ENCODE results near the gene UROC1. TPM values are rescaled to one million over a fixed set of nuclear protein-coding genes. Genes with fewer than 3 reads are reported as not detected.

The UROC1 gene
- total and polyA plus RNA-seq, 2 donors, result 0.07 to 0.38 TPM

DNA sequence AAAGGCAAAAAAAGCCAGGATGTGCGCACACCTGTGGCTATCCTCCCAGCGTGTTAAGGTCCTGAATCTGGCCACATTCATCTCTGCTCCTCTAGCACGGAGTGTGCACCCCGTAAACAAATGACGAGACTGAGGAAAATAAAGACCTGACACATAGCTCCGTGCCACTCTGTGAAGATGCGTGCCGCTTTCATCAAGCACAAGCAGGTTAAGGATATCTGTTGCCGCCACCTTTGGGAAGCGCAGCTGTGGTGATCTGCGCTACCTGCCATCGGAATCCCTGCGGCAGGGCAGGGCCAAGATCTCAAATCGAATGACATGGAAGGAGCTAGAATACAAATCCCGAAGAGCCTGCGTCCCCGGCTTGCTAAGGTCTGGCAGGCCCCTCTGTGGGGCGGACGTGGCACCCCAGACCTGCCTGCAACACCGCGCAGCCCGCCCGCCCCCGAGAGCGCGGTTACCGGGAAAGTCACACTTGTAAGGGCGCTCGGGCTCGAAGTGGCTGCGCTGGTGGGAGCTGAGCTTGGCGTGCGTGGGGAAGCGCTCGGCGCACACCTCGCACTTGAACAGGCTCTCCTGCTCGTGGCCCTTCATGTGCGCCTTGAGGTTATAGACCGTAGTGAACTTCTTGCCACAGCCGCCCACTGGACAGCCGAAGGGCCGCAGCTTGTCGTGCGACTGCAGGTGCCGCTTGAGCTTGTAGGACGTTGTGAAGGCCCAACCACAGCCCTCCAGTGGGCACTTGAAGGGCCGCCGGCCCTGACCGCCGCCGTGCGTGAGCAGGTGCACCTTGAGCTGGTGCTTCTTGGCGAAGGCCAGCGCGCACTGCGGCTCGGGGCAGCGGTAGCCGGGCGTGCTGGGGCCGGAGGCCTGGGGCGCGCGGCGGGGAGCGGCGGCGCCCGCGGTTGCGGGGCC lies 42.8 kb downstream of the UROC1 start:
- no peaks in the 10 kb centered on the region for H3K27me3 ChIP-seq (ENCODE audit: control insufficient read depth in 2 of 2, insufficient read depth in 1 of 2, low read length in 1 of 2)
- peak in 3 of 9 donors; percentile 35 to 66 (median 38) for DNase-seq (ENCODE audit: low read depth in 6 of 9, low spot score in 9 of 9)
- peaks cover 29 to 38% of the 10 kb centered on the region in 2 donors for H3K4me1 ChIP-seq (ENCODE audit: control insufficient read depth in 2 of 2, insufficient read depth in 2 of 2, low read length in 2 of 2)
- H3K4me3 ChIP-seq (ENCODE audit: low read length in 2 of 2), result peak overlapping the region; percentile 71 to 92
- H3K9me3 ChIP-seq (ENCODE audit: control insufficient read depth in 2 of 2, insufficient read depth in 1 of 2, low read length in 1 of 2), result peaks cover 0 to 4% of the 10 kb centered on the region in 2 donors
- peak overlapping the region; percentile 23 to 93 for H3K27ac ChIP-seq (ENCODE audit: low read depth in 1 of 2, low read length in 1 of 2)
- WGBS, result 13% methylated on average over 72 of the region's 72 CpGs
- H3K36me3 ChIP-seq (ENCODE audit: control insufficient read depth in 2 of 2, insufficient read depth in 2 of 2, low read length in 1 of 2), result peaks cover 25 to 31% of the 10 kb centered on the region in 2 donors

DNA sequence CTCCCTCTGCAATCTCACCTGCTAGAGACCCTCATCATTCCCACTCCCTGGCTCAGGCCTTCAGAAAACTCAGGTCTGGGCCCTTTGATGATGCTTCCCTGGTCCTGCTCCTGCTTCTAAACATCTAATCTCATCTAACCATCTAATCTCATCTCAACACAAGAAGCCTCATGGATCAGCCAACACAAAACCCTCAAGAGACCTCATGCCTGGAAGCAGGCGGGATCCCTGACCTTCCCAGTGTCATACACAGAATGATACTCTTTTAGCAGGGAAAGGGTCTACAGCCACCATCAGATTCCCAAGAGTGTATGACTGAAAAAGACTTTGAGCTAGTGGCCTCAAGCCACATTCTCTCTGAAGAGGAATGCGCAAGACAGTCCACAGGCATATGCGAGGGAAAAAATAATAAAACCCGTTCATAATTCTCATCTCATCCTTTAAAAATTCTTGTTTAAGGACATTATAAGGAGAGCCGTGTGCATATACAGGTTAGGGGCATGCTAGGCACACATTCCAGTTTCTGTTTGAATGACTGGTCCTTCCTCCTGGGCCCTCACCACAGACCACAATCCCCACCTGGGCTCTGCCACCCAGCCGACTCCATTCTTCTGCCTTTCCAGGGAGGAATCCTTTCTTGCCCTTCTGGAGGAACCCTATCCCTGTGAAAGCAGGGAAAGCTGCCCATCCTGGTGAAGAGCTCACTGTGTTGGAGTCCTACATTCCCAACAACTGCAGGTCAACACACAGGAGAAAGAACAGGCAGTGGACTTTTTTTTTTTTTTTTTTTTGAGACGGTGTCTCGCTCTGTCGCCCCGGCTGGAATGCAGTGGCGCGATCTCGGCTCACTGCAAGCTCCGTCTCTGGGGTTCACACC lies 44.0 kb downstream of the UROC1 start:
- no peak for DNase-seq (ENCODE audit: low read depth in 6 of 9, low spot score in 9 of 9)
- WGBS, result 78% methylated on average over 14 of the region's 14 CpGs
- peaks cover 29 to 40% of the 10 kb centered on the region in 2 donors for H3K4me1 ChIP-seq (ENCODE audit: control insufficient read depth in 2 of 2, insufficient read depth in 2 of 2, low read length in 2 of 2)

DNA sequence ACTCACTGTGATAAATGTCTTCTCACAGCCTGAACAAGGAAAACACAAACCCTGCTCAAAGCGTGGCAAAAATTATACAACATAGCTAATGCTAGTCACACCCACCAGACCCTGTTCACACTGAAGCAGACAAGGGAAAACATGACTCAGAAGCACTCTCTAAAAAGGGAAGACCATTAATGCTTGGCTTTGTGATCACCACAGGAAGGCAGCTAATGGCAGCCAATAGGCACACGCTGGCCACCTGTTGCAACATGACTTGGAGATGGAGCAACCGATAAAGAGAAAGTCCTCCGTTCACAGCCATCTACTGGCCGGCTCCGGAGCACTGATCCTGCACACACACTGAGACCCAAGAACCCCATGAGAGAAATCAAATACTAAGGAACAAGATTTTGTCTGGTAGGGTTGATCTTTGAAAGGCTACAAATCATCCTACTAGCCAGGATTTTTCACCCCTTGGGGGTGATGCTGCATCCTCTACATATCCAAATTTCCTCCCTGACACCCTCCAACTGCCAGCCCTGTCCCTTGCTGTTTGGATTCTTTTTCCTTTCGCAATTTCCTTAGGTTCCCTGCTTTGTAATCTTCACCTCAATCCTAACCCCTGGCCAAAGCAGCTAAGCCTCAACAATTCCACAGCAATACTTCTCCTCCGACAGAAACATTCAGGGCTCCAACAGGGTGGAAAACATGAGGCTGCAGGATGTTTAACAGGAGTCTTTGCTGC lies 45.1 kb downstream of the UROC1 start:
- Histone ChIP-seq H3K4me3 (ENCODE audit: low read length in 2 of 2) (peak overlapping the region in 1 of 2 donors; percentile 5), H3K36me3 (ENCODE audit: control insufficient read depth in 2 of 2, insufficient read depth in 2 of 2, low read length in 1 of 2) (peaks cover 48 to 54% of the 10 kb centered on the region in 2 donors), H3K9me3 (ENCODE audit: control insufficient read depth in 2 of 2, insufficient read depth in 1 of 2, low read length in 1 of 2) (peaks cover 0 to 6% of the 10 kb centered on the region in 2 donors), H3K27me3 (ENCODE audit: control insufficient read depth in 2 of 2, insufficient read depth in 1 of 2, low read length in 1 of 2) (no peaks in the 10 kb centered on the region), H3K4me1 (ENCODE audit: control insufficient read depth in 2 of 2, insufficient read depth in 2 of 2, low read length in 2 of 2) (peaks cover 29 to 40% of the 10 kb centered on the region in 2 donors), H3K27ac (ENCODE audit: low read depth in 1 of 2, low read length in 1 of 2) (no peak overlapping the region)
- DNase-seq (ENCODE audit: low read depth in 6 of 9, low spot score in 9 of 9), result peak in 1 of 9 donors; percentile 36
- WGBS, result 81% methylated on average over 8 of the region's 8 CpGs

More for the DNA sequence above, 44.0 kb downstream of the UROC1 start:
- Histone ChIP-seq H3K36me3 (ENCODE audit: control insufficient read depth in 2 of 2, insufficient read depth in 2 of 2, low read length in 1 of 2) (peaks cover 37 to 43% of the 10 kb centered on the region in 2 donors), H3K4me3 (ENCODE audit: low read length in 2 of 2) (peak overlapping the region; percentile 10 to 24), H3K27ac (ENCODE audit: low read depth in 1 of 2, low read length in 1 of 2) (no peak overlapping the region), H3K27me3 (ENCODE audit: control insufficient read depth in 2 of 2, insufficient read depth in 1 of 2, low read length in 1 of 2) (no peaks in the 10 kb centered on the region), H3K9me3 (ENCODE audit: control insufficient read depth in 2 of 2, insufficient read depth in 1 of 2, low read length in 1 of 2) (peaks cover 0 to 4% of the 10 kb centered on the region in 2 donors)

DNA sequence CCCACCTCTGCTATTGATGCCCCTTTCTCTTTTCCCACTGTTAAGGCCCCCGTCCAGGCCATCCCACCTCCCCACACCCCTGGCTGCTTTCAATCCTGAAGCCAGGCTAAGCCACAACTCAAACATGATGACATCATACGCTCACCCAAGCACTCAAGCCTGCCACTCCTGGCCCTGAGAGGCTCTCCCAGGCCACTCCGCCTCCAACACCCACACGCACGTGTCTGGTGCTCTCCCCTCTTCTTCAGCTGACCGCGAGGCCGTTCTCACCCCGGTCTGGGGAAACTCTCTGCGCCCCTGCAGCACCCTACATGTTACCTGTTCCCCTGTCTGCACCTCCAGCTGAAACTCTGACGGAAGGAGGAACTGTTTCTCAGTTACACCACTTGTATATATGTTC lies 48.1 kb downstream of the UROC1 start:
- Histone ChIP-seq H3K27ac (ENCODE audit: low read depth in 1 of 2, low read length in 1 of 2) (no peak overlapping the region), H3K4me1 (ENCODE audit: control insufficient read depth in 2 of 2, insufficient read depth in 2 of 2, low read length in 2 of 2) (peaks cover 23 to 42% of the 10 kb centered on the region in 2 donors), H3K36me3 (ENCODE audit: control insufficient read depth in 2 of 2, insufficient read depth in 2 of 2, low read length in 1 of 2) (peaks cover 77 to 83% of the 10 kb centered on the region in 2 donors), H3K27me3 (ENCODE audit: control insufficient read depth in 2 of 2, insufficient read depth in 1 of 2, low read length in 1 of 2) (no peaks in the 10 kb centered on the region), H3K4me3 (ENCODE audit: low read length in 2 of 2) (no peak overlapping the region), H3K9me3 (ENCODE audit: control insufficient read depth in 2 of 2, insufficient read depth in 1 of 2, low read length in 1 of 2) (peaks cover 0 to 3% of the 10 kb centered on the region in 2 donors)
- DNase-seq (ENCODE audit: low read depth in 6 of 9, low spot score in 9 of 9), result no peak
- WGBS, result 98% methylated on average over 11 of the region's 11 CpGs

DNA sequence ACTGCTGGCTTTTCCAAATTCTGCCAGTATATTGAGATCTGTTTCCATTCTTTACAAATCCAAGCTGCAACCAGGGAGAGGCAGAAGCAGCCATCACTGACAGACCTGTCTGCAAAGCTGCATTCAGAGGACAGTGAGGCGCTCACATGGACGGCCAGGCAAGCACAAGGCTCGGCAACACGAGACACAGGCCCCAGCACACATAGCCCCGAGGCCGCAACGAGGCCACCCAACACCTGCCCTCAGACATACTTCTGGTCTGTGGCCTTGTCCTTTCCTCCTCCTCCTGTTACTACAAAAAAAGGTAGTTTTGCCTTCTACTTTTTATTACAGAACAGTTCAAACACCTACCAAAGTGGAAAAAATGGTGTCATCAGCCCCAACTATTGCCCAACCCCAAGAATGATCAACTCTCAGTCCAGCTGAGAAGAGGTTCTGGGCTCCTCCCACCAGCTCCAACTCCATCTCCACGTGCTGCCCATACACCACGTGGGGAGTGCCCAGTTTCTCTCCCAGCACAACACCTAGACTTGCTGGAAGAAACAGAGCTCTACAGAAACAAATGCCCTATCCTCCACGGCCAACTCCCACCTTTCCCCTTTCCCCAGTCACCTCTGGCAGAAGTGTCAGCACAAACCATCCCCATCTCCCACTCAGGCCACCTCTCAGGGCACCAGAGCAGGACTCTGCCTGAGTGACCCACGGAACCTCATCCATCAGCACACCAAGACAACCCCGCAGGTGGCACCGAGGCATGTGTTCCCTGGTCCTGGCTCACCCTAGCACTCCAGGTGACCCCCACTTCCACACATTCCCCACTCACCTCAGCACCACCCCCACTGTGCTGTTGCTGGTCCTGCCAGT lies 49.3 kb downstream of the UROC1 start:
- Histone ChIP-seq H3K27ac (ENCODE audit: low read depth in 1 of 2, low read length in 1 of 2) (no peak overlapping the region), H3K27me3 (ENCODE audit: control insufficient read depth in 2 of 2, insufficient read depth in 1 of 2, low read length in 1 of 2) (no peaks in the 10 kb centered on the region), H3K36me3 (ENCODE audit: control insufficient read depth in 2 of 2, insufficient read depth in 2 of 2, low read length in 1 of 2) (peaks cover 86 to 93% of the 10 kb centered on the region in 2 donors), H3K9me3 (ENCODE audit: control insufficient read depth in 2 of 2, insufficient read depth in 1 of 2, low read length in 1 of 2) (peaks cover 0 to 2% of the 10 kb centered on the region in 2 donors), H3K4me1 (ENCODE audit: control insufficient read depth in 2 of 2, insufficient read depth in 2 of 2, low read length in 2 of 2) (peaks cover 13 to 31% of the 10 kb centered on the region in 2 donors), H3K4me3 (ENCODE audit: low read length in 2 of 2) (no peak overlapping the region)
- WGBS, result 93% methylated on average over 13 of the region's 13 CpGs
- DNase-seq (ENCODE audit: low read depth in 6 of 9, low spot score in 9 of 9), result no peak

DNA sequence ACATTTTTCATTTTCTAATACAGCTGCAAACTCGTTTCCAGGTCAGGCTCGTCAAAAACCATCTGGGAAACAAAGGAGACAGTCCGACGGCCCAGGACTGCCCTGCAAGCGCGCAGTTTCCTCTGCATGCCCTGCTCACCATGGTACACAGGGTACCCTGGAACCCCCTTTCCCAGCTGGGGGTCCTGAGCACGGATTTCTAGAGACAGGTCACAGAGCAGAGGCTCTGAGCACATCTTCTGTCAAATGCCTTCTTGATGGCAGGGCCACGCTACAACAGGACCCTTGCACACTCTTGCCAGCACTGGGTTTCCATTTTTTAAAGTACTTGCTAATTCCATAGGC lies 50.0 kb downstream of the UROC1 start:
- no peaks in the 10 kb centered on the region for H3K27me3 ChIP-seq (ENCODE audit: control insufficient read depth in 2 of 2, insufficient read depth in 1 of 2, low read length in 1 of 2)
- no peak overlapping the region for H3K27ac ChIP-seq (ENCODE audit: low read depth in 1 of 2, low read length in 1 of 2)
- H3K4me1 ChIP-seq (ENCODE audit: control insufficient read depth in 2 of 2, insufficient read depth in 2 of 2, low read length in 2 of 2), result peaks cover 7 to 25% of the 10 kb centered on the region in 2 donors
- no peak for DNase-seq (ENCODE audit: low read depth in 6 of 9, low spot score in 9 of 9)
- H3K9me3 ChIP-seq (ENCODE audit: control insufficient read depth in 2 of 2, insufficient read depth in 1 of 2, low read length in 1 of 2), result peaks cover 0 to 2% of the 10 kb centered on the region in 2 donors
- 85% methylated on average over 8 of the region's 8 CpGs for whole genome bisulfite sequencing
- H3K4me3 ChIP-seq (ENCODE audit: low read length in 2 of 2), result no peak overlapping the region
- H3K36me3 ChIP-seq (ENCODE audit: control insufficient read depth in 2 of 2, insufficient read depth in 2 of 2, low read length in 1 of 2), result peaks cover 88 to 93% of the 10 kb centered on the region in 2 donors

DNA sequence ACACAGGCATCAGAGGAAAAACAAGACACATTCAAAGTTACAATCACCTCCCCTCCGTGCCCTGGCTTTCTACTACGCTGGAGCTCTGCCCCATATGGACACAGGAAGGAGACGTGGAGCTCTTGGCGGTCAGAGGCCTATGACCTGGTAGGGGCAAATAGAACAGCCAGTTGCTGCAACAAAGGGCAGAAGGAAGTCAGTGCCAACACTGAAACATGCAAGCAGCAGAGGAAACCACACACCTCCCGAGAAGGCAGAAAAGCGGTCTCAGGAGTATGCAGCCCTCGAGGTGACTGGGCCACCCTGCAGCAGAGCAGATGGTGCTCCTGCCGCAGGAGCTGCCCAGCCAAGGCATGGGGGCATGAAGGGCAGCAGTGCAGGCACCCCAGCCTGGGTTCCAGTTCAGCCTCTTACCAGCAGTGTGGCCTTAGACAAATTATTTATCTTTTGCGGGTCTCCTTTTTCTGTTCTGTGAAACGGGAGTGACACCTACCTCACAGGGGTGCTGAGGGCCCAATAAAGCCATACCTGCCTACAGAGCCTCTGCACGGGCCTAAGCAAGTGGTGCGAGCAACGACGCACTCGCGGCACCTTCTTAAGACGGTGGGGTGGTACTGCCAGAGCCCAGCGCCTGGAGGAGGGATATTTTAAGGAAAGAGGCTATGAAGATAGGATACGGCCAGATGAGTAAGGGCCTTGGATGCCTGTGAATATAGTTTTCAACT lies 50.5 kb downstream of the UROC1 start:
- H3K9me3 ChIP-seq (ENCODE audit: control insufficient read depth in 2 of 2, insufficient read depth in 1 of 2, low read length in 1 of 2), result peaks cover 0 to 2% of the 10 kb centered on the region in 2 donors
- peaks cover 88 to 96% of the 10 kb centered on the region in 2 donors for H3K36me3 ChIP-seq (ENCODE audit: control insufficient read depth in 2 of 2, insufficient read depth in 2 of 2, low read length in 1 of 2)
- H3K27me3 ChIP-seq (ENCODE audit: control insufficient read depth in 2 of 2, insufficient read depth in 1 of 2, low read length in 1 of 2), result no peaks in the 10 kb centered on the region
- no peak overlapping the region for H3K27ac ChIP-seq (ENCODE audit: low read depth in 1 of 2, low read length in 1 of 2)
- peaks cover 1 to 19% of the 10 kb centered on the region in 2 donors for H3K4me1 ChIP-seq (ENCODE audit: control insufficient read depth in 2 of 2, insufficient read depth in 2 of 2, low read length in 2 of 2)
- WGBS, result 89% methylated on average over 19 of the region's 19 CpGs
- DNase-seq (ENCODE audit: low read depth in 6 of 9, low spot score in 9 of 9), result no peak
- H3K4me3 ChIP-seq (ENCODE audit: low read length in 2 of 2), result no peak overlapping the region

Data from thymus (tissue), 11 donors.